SK-N-SH (cell line): ENCODE results near the gene ZBTB7A.

Experiments used
- TF ChIP-seq, protein P1 (sequence below): fragments of 200-600 bp; sonication (generic); IDR thresholded peaks from 2 replicates; pipeline ENCODE4 v1.6.1; 2017; ENCODE audit warnings: antibody characterized with exemption, mild to moderate bottlenecking, moderate library complexity
- TF ChIP-seq, protein P2 (sequence below): fragments of 150-350 bp; IDR thresholded peaks from 2 replicates; pipeline ENCODE4 v1.6.1; 2017; ENCODE audit warnings: antibody characterized with exemption, low read length, low read depth, borderline replicate concordance

- TF ChIP-seq, protein P1, sequence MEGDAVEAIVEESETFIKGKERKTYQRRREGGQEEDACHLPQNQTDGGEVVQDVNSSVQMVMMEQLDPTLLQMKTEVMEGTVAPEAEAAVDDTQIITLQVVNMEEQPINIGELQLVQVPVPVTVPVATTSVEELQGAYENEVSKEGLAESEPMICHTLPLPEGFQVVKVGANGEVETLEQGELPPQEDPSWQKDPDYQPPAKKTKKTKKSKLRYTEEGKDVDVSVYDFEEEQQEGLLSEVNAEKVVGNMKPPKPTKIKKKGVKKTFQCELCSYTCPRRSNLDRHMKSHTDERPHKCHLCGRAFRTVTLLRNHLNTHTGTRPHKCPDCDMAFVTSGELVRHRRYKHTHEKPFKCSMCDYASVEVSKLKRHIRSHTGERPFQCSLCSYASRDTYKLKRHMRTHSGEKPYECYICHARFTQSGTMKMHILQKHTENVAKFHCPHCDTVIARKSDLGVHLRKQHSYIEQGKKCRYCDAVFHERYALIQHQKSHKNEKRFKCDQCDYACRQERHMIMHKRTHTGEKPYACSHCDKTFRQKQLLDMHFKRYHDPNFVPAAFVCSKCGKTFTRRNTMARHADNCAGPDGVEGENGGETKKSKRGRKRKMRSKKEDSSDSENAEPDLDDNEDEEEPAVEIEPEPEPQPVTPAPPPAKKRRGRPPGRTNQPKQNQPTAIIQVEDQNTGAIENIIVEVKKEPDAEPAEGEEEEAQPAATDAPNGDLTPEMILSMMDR, result no peak
- TF ChIP-seq, protein P2, sequence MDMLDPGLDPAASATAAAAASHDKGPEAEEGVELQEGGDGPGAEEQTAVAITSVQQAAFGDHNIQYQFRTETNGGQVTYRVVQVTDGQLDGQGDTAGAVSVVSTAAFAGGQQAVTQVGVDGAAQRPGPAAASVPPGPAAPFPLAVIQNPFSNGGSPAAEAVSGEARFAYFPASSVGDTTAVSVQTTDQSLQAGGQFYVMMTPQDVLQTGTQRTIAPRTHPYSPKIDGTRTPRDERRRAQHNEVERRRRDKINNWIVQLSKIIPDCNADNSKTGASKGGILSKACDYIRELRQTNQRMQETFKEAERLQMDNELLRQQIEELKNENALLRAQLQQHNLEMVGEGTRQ, result no peak
Observed at GRCh38 chr19:4068047-4068966, 1.6 kb upstream of the ZBTB7A start.
